Measurements from ENCODE around the gene HSD17B7.
"Not testable (repeated sequence)": the region's sequence is repeated elsewhere in the genome, so short reads cannot be mapped to it uniquely, and the experiment has no call there.

Gene HSD17B7

DNA sequence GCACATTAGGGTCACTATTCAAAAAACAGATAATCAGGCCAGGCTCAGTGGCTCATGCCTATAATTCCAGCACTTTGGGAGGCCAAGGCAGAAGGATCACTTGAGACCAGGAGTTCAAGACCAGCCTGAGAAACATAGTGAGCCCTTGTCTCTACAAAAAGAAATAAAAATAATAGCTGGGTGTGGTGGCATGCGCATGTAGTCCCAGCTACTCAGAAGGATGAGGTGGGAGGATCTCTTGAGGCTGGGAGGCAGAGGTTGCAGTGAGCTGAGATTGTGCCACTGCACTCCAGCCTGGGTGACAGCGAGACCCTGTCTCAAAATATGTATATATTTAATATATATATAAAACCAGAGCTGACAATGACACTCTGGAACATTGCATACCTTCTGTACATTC lies 21.9 kb downstream of the HSD17B7 start:
- not testable (repeated sequence) for DNase-seq (ENCODE audit: low read depth)

DNA sequence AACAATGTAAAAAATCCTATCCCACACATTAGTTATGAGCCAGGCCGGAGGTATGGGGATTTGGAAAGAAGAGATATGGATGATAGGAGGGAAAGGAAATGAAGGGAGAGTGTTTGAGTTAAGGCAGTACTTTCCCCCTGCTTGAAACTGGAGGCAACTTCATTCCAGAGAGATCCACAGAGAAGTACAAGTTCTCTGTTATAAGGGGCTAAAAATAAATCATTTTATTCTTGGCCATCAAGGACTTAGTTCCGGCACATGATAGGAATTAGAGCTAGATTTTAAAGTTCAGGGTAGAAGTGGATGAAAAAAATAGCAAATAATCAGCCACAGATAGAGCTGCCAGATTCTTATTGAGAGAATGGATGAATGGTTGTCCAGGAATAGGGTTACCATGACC lies 27.6 kb downstream of the HSD17B7 start:
- DNase-seq (ENCODE audit: low read depth), result not testable (repeated sequence)

DNA sequence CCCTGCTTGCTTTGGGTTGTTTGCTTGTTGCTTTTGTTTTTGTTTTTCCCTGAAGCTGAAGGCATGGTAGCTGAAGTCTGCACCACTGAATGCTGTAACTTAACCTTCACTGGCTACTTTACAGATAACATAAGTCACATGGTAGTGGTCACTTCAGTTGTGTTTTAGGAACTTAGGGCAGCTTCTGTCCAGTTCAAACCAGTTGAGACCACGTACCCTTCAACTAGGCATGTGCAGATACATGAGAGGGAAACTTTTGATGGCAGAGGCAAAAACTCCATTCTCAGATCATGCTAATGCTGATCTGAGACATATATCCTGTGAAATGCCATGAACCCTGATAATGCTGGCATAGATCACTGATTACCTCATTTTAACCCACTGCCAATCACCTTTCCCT lies 28.2 kb downstream of the HSD17B7 start:
- not testable (repeated sequence) for DNase-seq (ENCODE audit: low read depth)

DNA sequence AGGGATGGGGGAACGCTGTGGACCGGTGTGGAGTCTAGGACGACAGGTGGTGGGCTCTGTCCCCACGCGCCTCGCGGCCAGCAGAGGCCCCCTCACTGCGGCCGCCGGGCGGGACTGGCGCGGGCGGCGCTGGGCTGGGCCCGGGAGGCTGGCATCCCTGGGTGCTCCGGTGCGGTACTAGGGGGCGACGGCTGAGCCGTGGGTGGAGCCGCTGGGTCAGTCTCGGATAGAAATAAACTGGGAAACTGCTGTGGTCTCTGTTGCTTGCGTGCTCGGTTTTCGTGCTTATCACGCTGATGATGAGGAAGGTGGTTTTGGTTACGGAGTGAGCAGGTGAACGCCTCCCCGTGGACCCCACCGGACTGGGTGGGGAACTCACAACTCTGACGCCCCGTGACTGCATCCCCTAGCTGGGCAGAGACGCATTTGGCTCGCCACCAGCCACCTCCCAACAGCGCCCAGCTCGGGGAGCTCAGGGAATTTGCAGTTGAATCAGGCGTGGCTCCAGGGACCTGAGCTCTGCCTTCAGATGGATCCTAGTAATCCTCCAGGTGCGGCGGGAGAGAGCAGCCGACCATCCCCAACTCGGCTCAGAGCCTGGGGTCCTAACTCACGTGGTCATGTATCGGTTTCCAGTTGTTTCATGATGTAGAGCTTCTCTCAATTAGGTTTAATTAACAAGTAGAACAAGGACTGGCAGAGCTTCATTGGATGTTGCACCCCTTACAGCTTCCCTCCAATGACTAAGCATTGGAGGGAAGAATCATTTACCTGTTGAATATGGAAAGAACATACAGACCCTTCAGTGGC lies 32.1 kb downstream of the HSD17B7 start:
- peak; percentile 6 for DNase-seq (ENCODE audit: low read depth)

DNA sequence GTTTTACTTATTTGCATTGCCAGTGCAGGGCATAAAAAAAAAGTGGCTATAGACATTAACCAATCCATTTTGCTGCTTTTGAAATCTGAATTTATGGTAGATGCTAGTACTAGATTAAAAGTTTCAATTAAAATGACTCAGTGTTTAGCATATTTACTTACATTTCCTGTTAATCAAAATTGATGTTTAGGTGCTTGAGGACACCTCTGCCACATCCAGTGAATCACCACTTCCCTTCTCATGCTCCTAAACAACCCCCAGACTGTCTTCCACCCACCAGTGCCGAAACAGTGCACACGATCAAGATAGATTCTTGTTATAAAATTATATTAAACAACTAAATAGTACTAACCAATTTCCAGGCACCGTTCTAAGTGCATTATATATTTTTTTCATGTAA lies 32.7 kb downstream of the HSD17B7 start:
- DNase-seq (ENCODE audit: low read depth), result no peak

DNA sequence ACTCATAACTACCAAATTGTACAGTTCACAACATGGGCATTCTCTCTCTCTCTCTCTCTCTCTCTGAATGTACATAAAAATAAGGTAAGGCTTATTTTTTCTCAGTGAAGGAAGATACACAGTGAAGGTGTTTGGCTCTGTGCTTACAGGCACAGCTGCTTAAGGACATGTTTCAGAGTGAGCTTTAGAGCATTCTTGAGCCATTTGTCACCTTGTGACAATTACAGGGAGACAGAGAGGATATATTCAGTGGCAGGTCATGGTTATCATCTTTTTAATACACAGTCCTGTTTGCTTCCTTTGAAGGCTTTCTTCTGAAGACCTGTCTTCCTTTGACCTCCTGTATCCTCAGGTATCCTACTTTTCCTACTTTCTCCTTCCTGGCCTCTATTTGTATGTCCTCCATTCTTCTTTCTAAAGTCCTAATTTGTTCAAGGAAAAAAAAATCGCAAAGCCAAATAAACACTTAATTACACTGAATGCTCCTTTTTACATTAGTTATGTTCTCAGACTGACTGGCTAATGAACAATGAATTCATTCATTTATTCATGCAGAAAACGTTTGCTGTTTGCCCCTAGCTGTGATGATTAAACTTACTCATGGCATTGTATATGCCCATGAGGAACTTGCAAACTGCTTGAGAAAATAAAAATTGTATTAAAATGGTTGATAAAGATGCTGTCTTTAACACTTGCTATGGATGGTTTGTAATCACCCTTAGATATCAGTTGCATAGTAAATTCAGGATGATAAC lies 33.4 kb downstream of the HSD17B7 start:
- DNase-seq (ENCODE audit: low read depth), result peak; percentile 41

DNA sequence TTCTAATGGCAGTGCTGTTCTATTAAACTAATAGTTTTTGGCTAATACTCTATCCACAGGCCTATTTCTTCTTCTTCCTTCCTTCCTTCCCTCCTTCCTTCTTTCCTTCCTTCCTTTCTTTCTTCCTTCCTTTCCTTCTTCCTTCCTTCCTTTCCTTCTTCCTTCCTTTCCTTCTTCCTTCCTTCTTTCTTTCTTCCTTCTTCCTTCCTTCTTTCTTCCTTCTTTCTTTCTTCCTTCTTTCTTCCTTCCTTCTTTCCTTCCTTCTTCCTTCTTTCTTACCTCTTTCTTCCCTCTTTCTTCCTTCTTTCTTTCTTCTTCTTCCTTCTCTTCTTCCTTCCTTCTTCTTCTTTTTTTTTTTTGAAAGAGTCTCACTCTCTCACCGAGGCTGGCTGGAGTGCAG lies 38.8 kb downstream of the HSD17B7 start:
- no peak for DNase-seq (ENCODE audit: low read depth)

DNA sequence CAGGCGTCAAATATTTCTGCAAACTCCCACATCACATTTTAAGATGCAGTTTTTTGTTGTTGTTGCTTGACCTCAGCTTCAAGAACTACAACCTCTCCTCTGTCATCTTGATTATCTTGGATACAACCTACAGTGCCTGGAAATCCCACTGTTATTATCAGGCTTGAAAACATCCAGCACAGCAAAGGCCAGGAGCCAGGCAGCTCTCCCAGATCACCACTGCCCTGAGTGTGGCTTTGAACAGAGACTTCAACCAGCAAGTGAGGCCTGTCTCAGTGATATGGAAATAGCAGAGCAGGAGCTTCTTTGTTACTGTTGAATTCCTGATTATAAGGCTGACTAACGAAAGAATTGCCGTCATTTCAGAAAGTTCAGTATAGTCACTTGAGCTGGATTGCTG lies 42.0 kb downstream of the HSD17B7 start:
- no peak for DNase-seq (ENCODE audit: low read depth)

DNA sequence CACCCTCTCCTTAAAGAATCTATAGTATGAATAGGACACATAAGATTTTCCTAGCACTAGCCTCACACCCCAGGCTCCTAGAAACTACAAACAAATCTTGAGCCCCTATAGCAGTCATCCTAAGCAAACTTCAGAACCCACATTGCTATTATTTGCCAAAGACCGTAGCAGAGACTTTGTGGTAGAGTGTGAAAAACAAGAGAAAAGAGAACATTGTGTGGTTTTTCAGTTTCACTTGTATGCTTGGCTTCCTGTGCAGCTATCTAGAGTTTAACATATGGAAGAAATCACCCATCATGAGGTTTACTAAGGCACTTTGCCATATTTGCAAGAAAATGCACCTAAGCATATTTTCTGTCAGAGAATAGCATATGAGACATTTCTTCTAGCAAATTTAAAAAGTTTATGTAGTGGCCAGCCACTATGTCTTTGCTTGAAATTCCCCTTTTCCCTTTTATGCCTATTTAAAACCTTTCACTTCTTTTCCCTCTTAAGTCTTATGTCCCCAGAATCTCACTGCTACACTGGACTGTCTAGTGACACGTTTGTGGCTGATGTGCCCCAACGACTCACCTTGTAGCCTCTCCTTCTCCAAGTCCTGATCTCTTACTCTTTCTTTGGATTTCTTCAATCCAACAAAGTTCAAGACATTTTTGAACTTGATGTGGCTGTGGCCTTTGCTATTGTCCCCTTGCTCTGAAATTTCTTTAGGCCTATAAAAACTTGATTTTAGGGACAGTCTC lies 44.8 kb downstream of the HSD17B7 start:
- DNase-seq (ENCODE audit: low read depth), result no peak

DNA sequence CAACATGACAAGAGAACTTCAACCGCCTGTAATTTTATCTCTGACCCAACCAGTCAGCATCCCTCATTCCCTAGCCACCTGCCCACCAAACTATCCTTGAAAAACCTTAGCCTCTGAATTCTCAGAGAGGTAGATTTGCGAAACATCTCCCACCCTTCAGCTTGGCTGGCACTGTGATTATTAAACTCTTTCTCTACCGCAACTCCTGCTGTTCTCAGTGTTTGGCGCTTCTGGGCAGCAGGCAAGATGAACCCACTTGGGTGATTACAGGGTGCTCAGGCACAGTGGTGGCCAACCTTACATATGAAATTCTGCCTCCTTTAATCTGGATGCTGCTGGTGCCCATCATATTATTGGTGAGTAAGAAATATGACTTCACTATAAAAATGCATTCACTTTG lies 48.4 kb downstream of the HSD17B7 start:
- DNase-seq (ENCODE audit: low read depth), result no peak

DNA sequence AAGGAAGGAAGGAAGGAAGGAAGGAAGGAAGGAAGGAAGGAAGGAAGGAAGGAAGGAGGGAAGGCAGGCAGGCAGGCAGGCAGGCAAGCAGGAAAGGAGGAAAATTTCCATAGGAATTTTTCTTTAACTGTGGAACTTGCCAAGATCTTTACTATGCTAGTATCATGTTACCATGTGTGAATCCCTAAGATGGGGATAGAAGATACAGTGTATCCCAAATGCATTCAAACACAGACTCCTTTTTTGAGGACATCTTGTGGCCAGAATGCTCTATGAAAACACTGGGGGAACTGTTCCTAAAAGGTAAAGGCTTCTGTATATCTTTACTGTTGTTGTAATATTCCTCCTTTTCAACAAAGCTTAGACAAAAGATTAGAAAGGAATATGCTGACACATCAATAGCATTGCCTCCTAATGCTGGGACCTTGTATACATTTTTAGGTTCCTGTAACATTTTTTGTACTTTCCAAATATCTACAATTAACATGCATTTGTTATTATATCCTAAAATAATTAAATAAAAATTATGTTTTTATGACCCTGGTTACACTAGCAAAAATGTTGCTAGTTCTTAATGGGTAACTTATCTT lies 49.8 kb downstream of the HSD17B7 start:
- DNase-seq (ENCODE audit: low read depth), result peak; percentile 39

DNA sequence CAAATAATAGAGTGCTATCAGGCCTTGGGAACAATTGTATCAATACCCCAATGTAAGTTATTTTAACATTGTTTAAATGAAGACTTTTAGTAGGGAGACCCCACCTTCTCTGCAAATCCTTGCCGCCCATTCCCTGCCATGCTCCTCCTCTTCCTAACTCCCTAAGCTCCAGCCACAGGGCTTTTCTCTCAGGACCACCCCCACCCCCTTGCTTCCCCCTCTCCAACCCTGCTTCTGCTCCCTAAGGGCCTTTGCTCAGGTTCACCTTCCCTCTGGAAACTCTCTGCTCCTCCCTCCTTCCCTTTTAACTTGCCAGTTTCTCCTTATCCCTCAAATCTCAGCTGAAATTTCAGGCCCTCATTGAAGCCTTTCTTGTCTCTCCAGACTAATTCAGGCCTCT lies 53.7 kb downstream of the HSD17B7 start:
- DNase-seq (ENCODE audit: low read depth), result no peak

DNA sequence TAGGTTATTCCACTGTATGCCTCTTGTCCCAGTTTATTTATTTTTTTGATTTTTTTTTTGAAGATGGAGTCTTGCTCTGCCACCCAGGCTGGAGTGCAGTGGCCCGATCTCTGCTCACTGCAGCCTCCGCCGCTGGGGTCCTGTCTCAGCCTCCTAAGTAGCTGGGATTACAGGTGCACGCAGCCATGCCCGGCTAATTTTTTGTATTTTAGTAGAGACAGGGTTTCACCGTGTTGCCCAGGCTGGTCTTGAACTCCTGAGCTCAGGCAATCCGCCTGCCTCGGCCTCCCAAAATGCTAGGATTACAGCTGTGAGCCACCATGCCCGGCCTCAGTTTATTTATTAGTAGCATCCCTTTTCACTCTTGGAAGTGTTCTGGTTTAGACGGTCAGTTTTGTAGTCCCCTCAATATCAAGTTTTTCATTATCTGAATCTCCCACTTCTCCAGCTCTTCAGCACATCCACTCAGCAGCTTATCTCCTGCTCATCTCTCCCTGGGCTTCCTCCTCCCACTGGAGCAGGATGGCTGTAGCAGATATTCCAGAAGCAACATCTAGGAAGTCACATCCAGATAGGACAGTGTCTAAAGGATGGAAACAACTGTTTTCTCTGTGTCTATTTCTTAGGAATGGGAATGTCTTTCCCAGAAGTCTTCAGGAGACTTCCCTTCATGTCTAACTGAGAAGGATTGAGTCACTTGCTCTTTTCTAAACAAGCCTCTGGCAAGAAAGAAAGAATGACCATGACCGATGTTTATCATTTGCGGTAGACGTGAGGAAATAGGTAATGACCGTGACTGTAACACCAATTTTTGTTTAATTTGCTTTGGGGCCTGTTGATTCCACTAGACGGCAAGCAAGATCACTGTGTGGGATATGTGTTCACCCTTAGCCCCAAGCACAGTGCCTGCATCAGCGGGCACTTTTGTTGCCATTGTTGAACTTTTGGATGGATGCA lies 56.0 kb downstream of the HSD17B7 start:
- peak; percentile 95 for DNase-seq (ENCODE audit: low read depth)

DNA sequence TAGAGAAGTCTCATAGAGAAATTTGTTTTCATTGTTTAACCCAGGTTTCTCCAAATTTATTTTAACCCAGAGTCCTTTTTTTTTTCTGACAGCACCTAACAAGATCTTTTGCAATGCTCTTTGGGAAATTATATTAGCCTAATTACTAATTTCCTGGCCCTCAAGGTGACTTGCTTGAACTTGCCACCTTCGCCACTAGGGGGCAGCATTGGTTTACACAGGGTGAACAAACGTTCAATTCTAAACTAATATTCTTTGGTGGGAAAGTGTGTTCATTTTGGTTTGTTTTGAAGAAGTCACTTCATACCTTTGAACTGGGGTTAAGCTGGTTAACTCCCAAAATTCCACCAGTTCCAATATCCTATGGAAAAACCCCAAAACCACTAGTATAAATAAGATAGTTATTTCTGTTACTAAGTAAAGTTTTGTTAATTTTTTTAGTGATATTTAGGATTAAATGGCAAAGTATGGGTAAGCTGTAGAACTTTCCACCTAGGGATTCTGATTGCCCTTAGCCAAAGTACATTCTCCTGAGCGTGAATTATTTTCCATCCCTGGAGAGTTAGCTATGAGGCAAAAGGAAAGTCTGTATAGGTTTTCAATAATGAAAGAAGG lies 57.4 kb downstream of the HSD17B7 start:
- peak; percentile 68 for DNase-seq (ENCODE audit: low read depth)

DNA sequence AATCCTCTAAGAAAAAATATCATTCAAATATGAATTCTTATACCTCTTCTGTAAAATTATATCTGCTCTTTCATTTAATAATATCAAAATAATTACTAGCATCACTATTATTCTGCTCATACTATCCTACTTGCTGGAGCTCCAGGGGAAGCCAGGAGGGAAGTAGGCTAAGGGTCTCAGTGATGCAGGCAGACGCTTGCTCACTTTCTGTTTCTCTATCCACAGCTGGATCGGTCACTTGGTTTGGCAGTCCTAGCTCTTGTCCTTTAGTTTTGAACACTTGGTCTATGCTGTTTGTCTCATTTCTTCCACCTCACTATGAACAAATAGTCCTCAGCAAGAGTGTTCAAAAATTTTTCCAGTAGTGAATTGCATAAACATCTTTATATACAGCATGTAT lies 59.2 kb downstream of the HSD17B7 start:
- no peak for DNase-seq (ENCODE audit: low read depth)

DNA sequence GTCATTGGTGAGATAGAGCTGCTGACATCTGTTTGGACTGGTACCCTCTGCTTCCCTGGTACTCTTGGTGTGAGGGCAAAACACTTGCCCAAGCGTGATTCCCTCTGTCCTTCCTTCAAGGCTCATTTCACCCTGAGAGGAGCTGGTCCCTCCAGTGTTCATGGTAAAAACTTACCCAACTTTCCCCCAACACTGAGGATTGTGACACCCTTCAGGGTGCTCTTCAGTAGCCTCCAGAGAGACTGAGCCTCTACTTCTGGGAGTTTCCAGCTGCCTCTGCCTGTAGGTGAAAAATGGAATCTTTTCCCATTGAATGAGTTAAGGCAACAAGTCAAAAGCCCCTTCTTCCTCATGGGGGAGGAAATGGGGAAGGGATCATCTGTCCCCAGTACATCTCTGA lies 60.8 kb downstream of the HSD17B7 start:
- DNase-seq (ENCODE audit: low read depth), result no peak

DNA sequence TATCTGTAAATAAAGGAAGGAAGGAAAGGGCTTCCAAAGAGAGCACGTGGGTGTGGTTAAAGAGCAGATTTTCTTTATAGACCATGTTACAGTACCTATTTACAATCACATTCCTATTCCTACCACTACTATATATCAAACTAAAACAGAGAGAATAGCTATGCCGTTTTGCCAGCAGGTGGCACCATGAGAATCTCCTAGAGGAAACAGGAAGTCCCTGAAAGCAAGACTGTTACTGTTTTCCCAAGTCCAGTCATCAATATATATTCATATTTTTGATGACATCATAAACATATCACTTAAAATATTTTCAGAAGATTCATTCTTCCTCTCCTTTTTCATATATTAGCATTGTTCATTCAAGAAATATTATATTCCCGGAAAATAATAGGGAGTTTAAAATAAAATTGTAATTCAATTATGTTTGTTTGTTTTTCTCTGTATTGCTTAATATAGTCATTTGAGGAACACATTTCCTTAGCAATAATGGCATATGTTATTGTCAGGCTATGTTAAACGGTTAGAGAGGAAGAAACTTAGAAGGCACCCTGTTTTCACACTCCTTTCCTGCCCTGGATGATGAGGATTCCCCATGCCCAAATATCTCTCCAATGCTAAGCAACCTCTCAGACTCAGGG lies 63.9 kb downstream of the HSD17B7 start:
- DNase-seq (ENCODE audit: low read depth), result peak; percentile 78

DNA sequence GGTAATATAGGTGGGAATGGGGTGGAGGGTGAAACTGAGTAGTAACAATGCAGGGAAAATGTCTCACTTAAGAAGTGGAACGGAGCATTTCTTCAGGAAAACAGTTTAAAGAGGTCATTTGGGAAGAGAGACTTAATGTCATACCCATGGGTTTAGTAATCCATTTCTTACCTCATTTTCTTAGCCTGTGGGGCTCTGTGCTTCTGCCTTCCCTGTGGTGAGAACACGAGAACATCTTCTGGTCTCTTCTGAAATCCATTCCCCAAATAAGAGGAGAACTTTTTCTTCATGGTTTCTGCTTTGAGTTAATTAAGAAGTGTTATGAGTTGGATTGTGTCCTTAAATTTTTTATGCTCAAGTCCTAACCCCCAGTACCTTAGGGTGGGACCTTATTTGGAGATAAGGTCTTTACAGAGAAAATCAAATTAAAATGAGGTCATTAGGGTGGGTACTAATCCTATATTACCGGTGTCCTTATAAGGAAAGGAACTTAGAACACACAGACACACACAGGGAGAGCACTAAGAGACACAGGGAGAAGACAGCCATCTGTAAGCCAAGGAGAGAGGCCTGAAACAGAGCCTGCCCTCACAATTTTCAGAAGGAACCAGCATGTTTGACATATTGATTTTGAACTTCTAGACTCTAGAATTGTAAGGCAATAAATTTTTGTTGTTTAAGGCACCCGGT lies 65.1 kb downstream of the HSD17B7 start:
- peak; percentile 84 for DNase-seq (ENCODE audit: low read depth)

DNA sequence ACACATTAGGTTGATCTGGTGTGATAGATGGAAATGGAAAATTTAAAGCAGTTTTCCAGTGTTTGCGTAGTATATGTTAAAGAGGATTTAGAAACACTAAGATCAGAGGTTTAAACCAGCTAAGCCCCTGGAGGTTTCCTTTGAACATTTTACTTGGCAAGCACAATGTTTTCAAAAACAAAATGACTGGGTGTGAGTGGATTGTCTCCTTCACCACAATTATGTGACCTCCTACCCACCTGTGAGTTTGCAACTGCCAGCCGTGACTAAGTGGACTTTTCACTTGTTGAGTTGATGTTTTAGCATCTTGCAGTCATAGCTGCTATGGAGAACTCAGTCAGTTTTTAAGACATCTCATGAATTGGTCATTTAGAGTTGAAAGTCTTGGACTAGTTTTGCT lies 65.8 kb downstream of the HSD17B7 start:
- peak; percentile 91 for DNase-seq (ENCODE audit: low read depth)

DNA sequence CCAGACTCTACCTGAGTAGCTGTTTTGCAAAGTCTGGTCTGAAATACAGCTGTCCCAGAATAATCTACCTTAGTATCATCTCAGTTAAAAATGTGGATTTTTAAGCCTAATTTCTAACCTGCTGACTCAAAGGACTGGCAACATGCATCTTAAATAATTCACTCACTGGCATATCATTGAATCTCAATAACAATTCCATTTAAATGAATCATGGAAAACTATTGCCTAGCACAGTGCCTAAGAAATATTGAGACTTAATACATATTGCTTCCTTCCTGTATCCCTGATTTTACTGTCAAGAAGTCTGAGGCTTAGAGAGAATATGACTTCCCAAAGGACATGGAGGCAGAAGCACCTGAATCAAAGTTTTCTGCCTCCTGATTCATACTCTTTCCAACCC lies 67.3 kb downstream of the HSD17B7 start:
- peak; percentile 70 for DNase-seq (ENCODE audit: low read depth)
